NCI-H2196 treated with DMSO at 0.1 percent for 48 hours (cell line): ENCODE data around the gene RRP7A.
A peak's percentile ranks its signal among the peaks of the same experiment; 100 is the strongest.
"Not testable (repeated sequence)": the region's sequence is repeated elsewhere in the genome, so short reads cannot be mapped to it uniquely, and the experiment has no call there.

Experiments
- DNase-seq: peaks from one replicate; lab custom pipeline; 2025; ENCODE audit not compliant: unreplicated experiment; lab: John Stamatoyannopoulos, UW

Gene RRP7A

DNA sequence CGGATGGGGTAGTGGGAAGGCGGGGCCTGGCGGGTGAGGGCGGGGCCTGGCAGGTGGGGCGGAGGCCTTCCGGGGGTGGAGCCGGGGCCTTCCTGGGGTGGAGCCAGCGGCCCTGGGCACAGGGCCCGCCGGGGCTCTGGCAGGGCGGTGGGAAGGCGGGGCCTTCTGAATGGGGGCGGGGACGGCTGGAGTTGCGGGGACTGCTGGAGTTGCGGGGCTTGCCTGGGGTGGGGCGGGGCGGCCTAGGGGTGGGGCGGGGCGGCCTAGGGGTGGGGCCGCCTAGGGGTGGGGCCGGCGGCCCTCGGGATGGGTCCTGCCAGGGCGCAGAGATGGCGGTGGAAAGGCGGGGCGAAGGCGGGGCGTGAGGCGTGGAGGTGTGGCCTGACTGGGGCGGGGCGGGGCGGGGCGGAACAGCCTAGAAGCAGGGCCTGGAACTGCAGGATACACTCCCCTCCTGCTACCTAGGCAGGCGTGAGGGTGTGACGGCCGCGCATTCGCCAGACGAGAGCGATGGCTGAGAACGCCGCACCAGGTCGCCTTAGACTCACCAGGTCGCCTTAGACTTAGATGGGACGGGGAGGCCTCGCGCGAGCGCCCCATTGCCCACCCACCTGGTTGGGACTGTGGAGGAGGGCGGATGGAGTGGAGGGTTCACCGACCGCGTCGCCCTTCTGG is 19.3 kb downstream of the RRP7A start:
- no peak for DNase-seq

DNA sequence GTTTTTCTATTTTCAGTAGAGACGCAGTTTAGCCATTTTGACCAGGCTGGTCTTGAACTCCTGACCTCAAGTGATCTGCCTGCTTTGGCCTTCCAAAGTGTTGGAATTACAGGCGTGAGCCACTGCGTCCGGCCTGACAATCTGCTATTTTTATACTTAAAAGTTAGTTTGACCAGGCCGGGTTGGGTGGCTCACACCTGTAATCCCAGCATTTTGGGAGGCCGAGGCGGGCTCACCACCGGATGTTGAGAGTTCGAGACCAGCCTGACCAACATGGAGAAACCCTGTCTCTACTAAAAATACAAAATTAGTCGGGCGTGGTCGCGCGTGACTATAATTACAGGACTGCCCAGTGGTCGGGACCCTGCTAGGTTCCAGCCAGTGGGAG is 19.8 kb downstream of the RRP7A start:
- not testable (repeated sequence) for DNase-seq

DNA sequence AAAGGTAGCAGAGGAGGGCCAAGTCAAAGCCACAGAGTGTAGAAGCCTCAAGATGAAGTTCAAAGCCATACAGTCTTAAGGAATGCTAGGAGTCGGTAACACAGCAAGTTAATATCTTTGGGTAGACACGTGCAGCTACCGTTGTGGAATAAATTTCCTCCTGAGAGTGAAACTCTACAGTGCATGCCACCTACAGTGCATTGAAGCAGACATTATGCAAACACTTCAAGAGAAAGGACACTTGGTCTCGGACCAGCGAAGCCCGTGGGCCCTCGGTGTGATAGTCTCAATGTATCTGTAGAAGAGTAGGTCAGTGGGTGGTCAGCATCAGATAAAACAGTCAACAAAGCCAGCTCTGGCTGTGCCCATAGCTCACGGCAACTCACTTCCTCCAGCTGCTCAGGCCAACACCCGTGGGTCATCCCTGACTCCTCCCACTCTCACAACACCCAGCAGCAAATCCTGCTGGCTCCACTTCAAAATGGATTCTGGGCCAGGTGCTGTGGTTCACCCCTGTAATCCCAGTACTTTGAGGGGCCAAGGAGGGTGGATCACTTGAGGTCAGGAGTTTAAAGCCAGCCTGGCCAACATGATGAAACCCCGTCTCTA is 24.0 kb downstream of the RRP7A start:
- peak; percentile 38 for DNase-seq

DNA sequence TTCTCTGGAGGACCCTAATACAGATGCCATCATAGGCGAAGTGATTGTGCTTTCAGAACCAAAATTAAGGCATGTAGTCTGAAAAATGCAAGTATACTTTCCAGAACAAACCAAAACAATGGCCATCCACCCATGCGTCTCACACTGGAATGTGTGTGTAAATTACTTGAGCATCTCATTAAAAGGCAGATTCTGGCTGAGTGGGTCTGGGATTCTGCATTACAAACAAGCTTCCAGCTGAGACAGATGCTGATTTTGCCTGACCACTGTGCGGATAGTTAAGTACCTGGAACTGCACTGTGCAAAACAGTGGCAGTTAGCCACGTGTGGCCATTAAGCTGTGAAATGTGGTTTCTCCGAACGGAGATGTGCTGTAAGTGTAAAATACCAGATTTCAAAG is 26.2 kb downstream of the RRP7A start:
- no peak for DNase-seq

DNA sequence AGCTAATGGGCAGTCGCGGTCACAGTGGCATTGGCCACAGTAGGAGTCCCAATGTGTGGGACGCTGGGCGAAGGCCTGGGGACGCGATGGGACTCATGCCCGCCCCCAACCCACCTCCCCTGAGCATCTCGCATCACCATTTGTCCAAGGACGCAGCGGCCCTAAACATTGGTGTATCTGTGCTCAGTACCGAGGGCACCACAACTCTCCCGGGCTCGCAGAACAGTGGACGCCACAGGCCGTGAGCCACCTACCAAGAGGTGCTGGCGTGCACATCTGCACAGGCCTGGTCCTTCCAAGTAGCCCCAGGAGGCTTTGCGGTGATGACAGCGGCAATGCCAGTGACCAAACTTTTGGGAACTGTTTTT is 27.3 kb downstream of the RRP7A start:
- no peak for DNase-seq

DNA sequence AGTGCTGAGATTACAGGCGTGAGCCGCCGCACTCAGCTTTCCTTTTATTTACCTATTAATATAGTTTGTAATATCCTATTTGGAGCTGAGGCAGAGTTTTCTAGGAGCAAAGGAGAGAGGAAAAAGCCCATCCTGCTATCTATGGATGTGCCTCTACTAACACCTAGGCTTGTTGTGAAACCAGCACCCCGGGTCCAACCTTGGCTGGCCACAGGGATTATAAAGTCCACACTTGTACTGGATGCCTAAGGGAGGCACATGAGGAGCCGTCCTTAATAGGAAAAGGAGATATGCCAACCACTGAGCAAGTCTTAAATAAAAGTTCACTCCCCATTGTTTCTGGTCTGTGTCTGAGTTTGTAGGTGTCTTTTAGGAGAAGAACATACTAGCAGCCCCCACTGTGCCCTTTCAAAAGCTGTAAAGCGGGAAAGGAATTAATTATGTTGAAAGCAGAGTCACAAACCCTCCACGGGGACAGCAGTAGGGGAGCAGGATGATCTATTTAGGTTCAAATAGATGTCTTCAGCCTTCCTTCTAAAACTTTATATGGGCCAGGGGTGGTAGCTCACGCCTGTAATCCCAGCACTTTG is 29.3 kb downstream of the RRP7A start:
- no peak for DNase-seq

DNA sequence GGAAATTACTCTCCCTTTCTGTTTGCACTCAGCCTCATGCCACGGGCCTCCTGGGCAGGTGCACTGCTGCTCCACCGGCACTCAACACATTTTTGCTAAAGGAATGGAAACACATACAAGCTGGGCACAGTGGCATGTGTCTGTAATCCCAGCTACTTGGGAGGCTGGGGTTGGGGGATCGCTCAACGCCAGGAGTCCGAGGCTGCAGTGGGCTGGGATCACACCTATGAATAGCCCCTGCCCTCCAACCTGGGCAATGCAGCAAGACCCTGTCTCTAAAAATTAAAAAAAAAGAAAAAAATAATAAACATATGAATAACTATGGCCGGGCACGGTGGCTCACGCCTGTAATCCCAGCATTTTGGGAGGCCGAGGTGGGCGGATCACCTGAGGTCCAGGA is 30.6 kb downstream of the RRP7A start:
- DNase-seq = no peak

DNA sequence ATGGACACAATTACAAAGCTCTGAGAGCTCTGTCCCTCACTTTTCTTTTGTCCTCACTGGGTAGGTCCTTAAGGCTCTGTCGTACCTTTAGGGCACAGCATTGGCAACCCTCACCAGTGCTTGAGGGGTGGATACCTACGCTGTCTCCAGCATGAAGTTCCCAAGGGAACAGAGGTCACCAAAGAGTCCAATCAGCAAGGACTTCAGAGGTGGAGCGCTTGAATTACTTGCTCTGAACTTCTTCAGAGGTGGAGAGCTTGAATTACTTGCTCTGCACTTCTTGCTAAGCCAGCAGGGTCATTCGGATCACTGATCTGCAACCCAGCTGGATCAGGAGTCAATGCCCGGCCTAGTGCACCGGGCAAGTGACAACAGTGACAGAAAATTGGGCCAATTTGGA is 35.1 kb downstream of the RRP7A start:
- no peak for DNase-seq

DNA sequence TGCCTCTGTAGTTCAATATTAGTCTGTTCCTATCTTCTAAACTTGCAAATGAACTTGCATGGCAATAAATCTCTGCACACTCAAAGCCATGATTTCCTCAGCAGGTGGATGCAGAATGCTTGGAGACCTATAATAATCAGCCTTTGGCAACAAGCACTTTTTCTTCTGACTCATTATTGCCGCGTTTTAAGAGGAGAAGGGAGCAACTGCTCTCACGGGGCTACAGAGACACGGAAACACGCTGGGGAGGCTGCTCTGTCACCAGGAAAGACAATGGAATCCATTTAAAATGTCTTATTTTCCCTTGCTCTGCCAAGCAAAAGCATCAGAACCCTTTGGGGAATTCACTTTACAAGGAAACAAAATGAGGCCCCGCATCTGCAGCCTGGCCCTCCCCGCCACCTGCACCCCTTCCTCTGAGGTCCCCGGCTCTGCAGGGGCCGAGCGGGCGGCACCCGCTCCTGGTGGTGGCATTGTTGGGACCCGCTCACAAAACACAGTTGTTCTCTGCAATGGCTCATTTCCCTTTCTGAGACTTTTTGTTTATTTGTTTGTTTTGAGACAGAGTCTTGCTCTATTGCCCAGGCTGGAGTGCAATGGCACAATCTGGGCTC is 35.9 kb downstream of the RRP7A start:
- not testable (repeated sequence) for DNase-seq

DNA sequence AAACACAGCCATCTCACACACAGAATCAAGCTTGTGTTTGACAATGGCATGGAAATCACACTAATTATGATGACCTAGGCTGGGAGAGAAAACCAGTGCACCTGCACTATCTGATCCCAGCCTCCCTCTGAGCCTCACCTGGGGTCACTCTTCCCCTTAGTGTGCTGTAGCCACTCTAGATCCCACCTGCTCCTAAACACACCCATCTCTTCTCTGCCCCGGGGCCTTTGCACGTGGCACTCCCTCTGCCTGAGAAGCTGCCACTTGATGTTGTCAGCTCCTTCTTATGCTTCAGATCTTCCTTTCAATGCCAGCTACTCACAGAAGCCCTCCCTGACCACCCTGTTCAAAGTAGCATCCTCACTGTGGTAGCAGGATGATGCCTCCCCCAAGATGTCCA is 44.5 kb downstream of the RRP7A start:
- no peak for DNase-seq

DNA sequence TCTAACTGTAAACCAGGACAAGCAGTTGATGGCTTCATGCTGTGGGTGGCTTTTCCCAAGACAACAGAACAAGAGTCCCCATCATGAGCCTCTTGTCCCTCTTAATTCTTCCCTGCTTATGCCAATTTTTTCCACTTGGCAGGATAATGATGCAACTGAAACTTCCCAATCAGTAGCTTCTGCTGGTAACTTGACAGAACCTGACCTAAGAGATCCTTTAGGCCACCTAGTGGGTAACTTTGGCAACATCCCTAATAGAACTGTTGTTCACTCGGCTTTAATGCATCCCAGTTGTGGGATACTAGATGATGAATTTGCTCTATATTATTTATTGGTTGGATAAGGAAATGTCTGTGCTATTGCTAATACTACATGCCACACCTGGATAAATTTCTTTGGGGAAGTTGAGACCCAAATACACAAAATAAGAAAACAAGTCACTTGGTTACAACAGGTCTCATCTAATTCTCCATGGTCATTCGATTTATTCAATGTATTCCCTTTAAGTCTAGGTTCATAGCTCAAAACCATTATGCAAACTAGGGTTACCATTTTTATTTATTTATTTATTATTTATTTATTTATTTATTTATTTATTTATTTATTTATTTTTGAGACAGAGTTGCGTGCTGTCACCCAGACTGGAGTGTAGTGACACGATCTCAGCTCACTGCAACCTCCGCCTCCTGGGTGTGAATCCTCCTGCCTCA is 46.0 kb downstream of the RRP7A start:
- peak; percentile 38 for DNase-seq

DNA sequence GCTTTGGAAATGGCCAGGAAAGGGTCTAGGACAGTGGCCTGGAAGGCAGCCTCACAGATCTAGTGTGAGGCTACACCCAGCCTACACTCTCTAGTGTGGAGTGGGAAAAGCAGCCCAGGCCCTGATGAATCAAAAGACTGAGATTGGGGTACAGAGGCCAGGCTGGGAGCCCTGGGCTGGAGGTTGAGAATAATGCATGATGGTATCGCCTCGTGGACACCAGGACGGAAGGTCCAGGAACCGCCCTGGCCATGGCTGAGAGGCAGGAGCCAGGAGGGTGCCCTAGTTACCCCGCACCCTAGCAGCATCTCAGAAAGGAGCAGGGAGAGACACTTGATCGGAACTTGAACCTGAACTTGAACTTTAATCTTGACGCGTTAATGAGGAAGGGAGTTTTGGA is 46.9 kb downstream of the RRP7A start:
- DNase-seq = no peak

DNA sequence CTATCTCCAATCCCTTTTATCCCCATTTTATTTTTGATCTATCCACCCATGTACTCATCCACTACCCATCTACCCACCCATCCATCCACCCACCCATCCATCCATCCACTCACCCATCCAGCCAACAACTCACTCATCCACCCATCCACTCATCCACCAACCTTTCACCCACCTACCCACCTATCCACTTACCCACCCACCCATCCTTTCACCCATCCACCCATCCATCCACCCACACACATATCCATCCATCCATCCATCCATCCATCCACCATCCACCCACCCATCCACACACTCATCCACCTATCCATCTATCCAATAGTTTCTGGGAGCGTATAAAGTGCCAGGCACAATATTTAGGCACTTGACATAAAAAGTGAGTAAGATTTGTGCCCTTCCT is 48.2 kb downstream of the RRP7A start:
- no peak for DNase-seq

DNA sequence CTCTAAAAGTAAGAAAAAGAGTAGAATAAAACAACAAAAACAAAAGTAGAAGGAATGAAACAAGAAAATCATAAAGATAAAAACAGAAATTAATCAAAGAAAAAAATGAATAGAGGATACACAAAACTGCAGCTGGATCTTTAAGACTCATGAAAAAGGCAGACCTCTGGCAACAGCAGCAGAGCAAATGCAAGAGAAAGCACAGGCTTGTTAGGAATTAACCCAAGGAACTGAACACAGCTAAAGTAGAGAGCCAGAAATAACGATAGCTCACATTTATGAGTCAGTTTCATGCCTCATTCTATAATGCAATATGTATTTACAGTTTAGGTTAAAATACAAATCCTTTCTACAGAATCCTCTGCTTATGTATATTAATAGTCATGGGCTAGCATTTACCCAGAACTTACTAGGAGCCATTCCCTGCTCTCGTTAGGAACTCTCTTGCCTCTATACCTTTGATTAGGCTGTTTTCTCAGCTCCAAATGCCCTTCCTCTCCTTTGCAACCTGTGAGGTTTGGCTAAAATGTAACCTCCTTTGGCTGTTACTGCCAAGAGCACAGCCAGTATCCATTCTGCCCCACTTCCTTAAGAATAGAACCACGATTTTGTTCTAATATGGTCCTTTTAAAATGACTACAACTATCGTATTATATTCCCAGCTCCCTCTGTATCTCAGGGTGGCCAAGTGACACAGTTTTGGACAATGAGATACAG is 49.1 kb downstream of the RRP7A start:
- DNase-seq = no peak

DNA sequence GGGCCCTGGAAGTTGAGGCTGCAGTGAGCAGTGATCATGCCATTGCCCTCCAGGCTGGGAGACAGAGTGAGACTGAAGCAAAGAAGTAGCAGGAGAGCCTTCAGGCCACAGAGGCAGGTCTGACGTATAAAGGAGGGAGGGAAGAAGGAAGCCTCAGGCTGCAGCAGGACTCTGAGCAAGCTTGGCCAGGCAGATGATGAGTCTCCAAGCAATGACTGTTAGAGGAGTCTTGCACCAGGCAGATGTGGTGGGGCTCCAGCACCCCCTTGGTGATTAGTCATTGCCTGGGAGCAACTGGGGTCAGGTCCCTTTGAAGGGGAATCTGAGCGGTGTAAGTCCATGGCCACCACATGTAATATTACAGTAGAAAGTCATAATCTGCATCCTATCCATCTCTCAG is 50.8 kb downstream of the RRP7A start:
- DNase-seq = no peak

DNA sequence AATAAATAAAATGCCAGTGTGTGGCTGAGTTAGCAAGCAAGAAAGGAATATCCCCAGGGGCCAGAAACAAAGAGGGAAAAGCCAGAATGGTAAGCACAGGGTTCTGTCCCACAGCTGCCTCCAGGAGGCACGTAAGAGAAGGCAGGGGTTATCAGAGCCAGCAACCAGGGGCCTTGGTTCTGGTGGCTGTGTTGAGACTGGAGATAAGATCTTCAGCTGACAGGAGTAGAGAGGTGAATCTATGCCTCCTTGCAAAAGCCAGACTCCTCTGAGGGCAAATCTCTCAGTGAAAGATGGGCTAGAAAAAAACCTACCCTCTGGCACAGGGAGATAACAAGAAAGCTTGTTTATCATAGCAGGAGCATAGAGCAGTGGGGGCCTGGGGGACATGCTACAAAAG is 57.6 kb downstream of the RRP7A start:
- peak; percentile 24 for DNase-seq

DNA sequence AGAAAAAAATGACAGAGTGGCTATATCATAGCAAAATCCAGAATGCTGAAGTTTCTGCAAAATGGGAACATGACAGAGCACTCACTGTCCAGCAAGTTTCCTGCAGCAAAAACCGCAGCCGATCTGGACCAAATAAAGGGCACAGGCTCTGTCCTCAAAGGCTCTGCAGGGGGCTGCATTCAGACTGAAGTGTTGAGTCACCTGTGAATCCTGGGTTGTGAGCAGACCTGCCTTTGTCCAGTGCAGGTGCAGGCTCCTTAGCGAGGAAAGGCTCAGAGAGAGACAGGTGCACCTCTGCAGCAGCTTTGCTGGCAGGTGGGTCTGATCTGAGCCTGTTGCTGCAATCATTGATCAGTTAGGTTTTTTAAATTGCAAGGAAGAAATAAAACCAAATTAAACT is 58.1 kb downstream of the RRP7A start:
- DNase-seq = peak; percentile 70
